ENCODE results near the gene STIP1. TPM values are rescaled to one million over a fixed set of nuclear protein-coding genes. Genes with fewer than 3 reads are reported as not detected.
A peak's percentile ranks its signal among the peaks of the same experiment; 100 is the strongest.

STIP1 gene
- total and polyA plus RNA-seq, 2 donors (not counting 3 experiments of a cell fraction or from before 2014, with no cell fraction given): 117 to 226 TPM

- no peaks in the 10 kb centered on the region for H3K79me2 ChIP-seq (ENCODE audit: control insufficient read depth, insufficient read depth, low read length)
- CTCF ChIA-PET: interaction anchor here (1.2 to 2.2 kb wide), 3 partner anchors 9 to 31 kb away, joined by 3 to 7 read pairs (median 6); partner anchors contain the start of genes NUDT22 and TRPT1
- DNase-seq (ENCODE audit: low read depth, low spot score) (no peak), FAIRE-seq (no peak)
- H3K4me1 ChIP-seq (ENCODE audit: control insufficient read depth, extremely low read depth, insufficient read depth, low read length): peaks cover 17% of the 10 kb centered on the region
- peak overlapping the region; percentile 71 for H3K4me2 ChIP-seq (ENCODE audit: insufficient read depth, low read length)
- peaks cover 6 to 8% of the 10 kb centered on the region in 2 experiments for H3K36me3 ChIP-seq (ENCODE audit: control insufficient read depth in 2 of 2, extremely low read depth in 1 of 2, insufficient read depth in 2 of 2, low read length in 2 of 2)
- POLR2A ChIA-PET: no interaction called here
- no peaks in the 10 kb centered on the region for H4K20me1 ChIP-seq (replicated peaks; ENCODE audit: control insufficient read depth, extremely low read depth, insufficient read depth, low read length)
- dilution Hi-C loops (cut with MboI; ENCODE audit: extremely low pct_ligation_motif_present, low sequenced_read_pairs): no loop called here
- no peak overlapping the region for H2AFZ ChIP-seq (ENCODE audit: low read depth, low read length)
- BruUV-seq (replicated peaks): no TSS peak
- H3K4me3 ChIP-seq (replicated peaks in 1 of 3; ENCODE audit: insufficient read depth in 1 of 3, low read depth in 1 of 3, low read length in 3 of 3): peak overlapping the region; percentile 48 to 63 (median 51)
- intact Hi-C loops (cut with micrococcal nuclease): no loop called here
- peak overlapping the region; percentile 6 for H3K9ac ChIP-seq (replicated peaks; ENCODE audit: extremely low read depth, insufficient read depth, low read length)
- no peaks in the 10 kb centered on the region for H3K9me3 ChIP-seq (replicated peaks; ENCODE audit: control insufficient read depth, insufficient read depth, low read length)
- TF ChIP-seq POLR2A (IDR thresholded peaks at IDR 0.05; ENCODE audit: low read depth, low read length) (no peak), MAX (IDR thresholded peaks at IDR 0.05; ENCODE audit: insufficient read depth, insufficient read length) (no peak), GATA2 (IDR thresholded peaks at IDR 0.05; ENCODE audit: insufficient read depth, insufficient read length, low read depth, low read length) (no peak), FOS (IDR thresholded peaks at IDR 0.05; ENCODE audit: borderline replicate concordance, insufficient read depth, low read length) (no peak), JUN (IDR thresholded peaks at IDR 0.05; ENCODE audit: borderline replicate concordance, insufficient read depth, insufficient read length, low read depth) (no peak), MYC (IDR thresholded peaks at IDR 0.05; ENCODE audit: low read depth, low read length) (no peak), POLR2AphosphoS5 (IDR thresholded peaks at IDR 0.05; ENCODE audit: insufficient read depth, low read depth, low read length) (no peak), EZH2 (IDR thresholded peaks at IDR 0.05; ENCODE audit: borderline replicate concordance, low read depth, low read length, severe bottlenecking) (no peak)
- TF ChIP-seq, protein P1, sequence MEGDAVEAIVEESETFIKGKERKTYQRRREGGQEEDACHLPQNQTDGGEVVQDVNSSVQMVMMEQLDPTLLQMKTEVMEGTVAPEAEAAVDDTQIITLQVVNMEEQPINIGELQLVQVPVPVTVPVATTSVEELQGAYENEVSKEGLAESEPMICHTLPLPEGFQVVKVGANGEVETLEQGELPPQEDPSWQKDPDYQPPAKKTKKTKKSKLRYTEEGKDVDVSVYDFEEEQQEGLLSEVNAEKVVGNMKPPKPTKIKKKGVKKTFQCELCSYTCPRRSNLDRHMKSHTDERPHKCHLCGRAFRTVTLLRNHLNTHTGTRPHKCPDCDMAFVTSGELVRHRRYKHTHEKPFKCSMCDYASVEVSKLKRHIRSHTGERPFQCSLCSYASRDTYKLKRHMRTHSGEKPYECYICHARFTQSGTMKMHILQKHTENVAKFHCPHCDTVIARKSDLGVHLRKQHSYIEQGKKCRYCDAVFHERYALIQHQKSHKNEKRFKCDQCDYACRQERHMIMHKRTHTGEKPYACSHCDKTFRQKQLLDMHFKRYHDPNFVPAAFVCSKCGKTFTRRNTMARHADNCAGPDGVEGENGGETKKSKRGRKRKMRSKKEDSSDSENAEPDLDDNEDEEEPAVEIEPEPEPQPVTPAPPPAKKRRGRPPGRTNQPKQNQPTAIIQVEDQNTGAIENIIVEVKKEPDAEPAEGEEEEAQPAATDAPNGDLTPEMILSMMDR (IDR thresholded peaks at IDR 0.05; ENCODE audit: extremely low read depth in 1 of 2, insufficient read depth in 1 of 2, low read depth in 1 of 2, low read length in 2 of 2): no peak
- no peaks in the 10 kb centered on the region for H3K9me1 ChIP-seq (replicated peaks; ENCODE audit: control insufficient read depth, extremely low read depth, insufficient read depth, low read length)
- no peaks in the 10 kb centered on the region for H3K27me3 ChIP-seq (ENCODE audit: control insufficient read depth in 2 of 2, insufficient read depth in 2 of 2, low read length in 2 of 2)
- H3K27ac ChIP-seq (ENCODE audit: insufficient read depth, low read depth, low read length): no peak overlapping the region
Measured at GRCh38 chr11:64235437-64236161, 49.6 kb downstream of the STIP1 start.
